D721Med (cell line): ENCODE results near the gene UTF1.

ENCODE experiments used
- DNase-seq: peaks from one replicate; pipeline ENCODE4 v3.0.0; 2011; ENCODE audit warnings: low spot score; ENCODE audit not compliant: insufficient read length
- FAIRE-seq: peaks from 2 replicates; lab custom pipeline; 2011; peaks lifted over from hg19 to GRCh38; lab: Jason Lieb, UNC
- TF ChIP-seq, protein P1 (sequence below): IDR thresholded peaks from 2 replicates; pipeline ENCODE4 v1.5.1; 2012; ENCODE audit warnings: mild to moderate bottlenecking, control low read depth; ENCODE audit not compliant: insufficient read depth; ENCODE audit errors: missing control alignments

UTF1 gene

DNA sequence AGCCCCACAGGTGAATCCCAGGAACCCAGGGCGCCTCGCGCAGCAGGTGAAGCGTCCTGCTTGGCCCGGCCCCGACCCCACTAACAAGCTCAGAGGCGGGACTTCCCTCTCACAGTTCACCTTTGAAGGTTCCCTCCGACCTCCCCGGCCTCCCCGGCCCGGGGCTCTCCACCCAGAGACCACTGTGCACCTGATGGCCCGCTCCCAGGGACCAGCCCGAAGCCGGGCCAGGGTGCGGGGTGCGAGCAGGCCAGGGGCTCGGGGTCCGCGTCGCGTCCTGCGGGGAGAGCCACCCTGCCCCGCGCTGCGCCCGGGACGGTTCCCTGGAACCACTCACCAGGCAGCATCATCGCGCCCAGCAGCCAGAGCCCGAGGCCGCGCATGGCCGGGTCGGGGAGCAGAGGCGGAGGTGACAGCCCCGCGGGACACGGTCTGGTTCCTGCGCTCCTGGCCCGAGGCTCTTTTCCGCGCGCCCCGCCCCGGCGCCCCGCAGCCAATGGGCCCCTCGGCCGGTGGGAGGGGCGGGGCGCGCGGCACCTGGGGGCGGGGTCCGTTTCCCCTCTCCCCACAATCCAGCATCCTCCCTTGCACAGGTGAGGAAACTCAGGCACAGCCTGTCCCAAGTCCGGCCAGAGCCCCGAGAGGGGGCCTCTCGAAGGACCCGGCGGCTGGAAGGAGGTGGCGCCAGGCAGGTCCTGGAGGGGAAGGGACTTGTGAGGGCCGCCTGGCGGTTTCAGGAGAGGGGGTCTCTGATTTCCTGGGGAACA lies 46.6 kb downstream of the UTF1 start, which contains the start of gene ADAM8:
Gene ADAM8, minus strand, starts transcription at position 434 of the 767 bp plus-strand sequence. Its CDS starts 51 bp downstream, at position 383.
- DNase-seq: no peak
- TF ChIP-seq, protein P1, sequence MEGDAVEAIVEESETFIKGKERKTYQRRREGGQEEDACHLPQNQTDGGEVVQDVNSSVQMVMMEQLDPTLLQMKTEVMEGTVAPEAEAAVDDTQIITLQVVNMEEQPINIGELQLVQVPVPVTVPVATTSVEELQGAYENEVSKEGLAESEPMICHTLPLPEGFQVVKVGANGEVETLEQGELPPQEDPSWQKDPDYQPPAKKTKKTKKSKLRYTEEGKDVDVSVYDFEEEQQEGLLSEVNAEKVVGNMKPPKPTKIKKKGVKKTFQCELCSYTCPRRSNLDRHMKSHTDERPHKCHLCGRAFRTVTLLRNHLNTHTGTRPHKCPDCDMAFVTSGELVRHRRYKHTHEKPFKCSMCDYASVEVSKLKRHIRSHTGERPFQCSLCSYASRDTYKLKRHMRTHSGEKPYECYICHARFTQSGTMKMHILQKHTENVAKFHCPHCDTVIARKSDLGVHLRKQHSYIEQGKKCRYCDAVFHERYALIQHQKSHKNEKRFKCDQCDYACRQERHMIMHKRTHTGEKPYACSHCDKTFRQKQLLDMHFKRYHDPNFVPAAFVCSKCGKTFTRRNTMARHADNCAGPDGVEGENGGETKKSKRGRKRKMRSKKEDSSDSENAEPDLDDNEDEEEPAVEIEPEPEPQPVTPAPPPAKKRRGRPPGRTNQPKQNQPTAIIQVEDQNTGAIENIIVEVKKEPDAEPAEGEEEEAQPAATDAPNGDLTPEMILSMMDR: no peak
- no peak for FAIRE-seq

DNA sequence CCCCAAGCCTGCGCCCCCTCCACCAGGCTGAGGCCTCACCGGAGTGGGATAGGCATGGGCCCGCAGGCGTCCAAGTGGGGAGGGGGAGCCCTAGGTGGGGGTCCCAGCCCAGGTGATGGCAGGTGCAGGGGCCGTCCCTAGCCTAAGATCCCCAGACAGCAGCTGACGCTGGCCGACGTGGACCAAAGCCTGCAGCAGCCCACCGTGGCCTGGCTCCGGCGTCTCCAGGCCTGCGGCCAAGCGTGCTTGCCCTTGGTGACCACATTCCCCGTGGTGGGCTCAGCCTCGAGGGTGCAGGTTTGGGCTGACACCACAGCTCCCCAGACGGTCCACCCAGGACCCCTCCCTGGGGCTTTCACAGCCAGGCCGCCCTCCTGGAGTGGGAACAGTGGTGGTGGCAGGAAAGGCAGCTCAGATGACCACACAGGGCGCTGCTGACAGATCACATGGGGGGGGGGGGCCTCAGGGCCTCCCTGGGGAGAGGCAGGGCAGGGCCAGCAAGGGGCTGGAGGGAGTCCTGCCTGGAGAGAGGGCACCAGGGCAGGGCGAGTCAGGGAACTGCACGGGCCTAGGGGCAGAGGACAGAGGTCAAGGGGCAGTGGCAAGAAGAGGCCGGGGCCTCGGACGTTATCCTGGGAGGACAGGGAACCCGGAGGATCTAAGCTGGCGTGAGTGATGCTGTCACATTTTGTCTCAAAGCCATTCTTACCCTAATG lies 47.4 kb downstream of the UTF1 start:
- DNase-seq (no peak), FAIRE-seq (no peak)
- TF ChIP-seq, protein P1: no peak

DNA sequence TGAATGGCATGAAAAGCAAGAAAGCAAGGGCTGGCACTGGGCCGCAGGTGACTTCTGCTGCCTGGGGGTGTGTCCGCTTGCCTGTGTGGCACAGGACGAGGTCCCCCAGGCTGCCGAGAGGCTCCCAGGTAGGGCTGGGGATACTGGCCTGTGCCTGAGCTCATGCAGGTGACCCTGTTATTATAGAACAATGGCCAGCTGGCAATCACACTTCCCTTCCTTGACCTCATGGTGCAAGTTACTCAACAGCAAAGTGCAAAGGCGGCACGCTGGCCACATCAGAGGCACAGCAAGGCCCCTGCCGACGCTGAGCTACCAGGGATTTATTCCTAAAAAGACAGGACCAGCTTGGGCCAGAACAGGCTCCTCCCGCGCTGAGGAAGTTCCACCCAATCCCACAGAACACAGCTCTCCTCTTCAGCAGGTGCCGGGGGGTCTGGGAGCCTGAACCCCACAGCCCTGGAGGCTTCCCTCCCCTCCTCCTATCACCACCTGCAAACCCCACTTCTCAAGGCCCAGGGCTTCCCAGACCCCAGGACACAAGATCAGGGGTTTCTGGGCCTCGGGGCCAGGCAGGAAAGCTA lies 48.1 kb downstream of the UTF1 start:
- FAIRE-seq: no peak
- TF ChIP-seq, protein P1: no peak

DNA sequence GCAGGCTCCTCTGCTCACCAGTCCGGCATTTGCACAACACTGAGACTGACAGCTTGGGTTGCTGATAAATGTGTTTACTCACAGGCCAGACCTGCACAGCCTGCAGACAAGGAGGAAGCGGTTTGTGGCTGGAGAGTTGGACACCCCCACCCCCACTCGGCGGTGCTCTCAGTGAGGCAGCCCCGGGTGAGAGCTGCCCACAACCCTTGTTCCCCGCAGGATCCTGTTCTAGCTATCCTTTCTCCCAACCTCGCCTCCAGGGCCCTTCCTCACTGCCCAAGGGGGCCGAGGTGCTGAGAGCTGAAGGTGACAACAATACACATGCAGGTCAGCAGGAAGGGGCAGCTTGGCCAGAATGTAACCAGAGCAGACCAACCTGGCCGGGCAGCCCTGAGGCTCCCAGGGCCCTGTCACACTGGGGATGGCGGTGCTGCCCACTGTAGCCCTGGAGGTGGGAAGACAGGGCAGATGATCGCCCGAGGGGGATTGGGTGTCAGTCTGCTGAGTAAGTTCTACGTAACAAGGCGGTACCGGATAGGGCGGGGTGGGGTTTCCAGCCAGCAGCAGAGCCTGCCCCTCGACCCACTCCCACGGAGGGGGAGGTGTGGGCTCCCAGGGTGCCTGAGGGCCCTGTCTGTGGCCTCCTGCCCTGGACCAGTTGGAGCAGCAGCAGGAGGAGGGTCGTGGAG lies 48.7 kb downstream of the UTF1 start:
- DNase-seq: no peak
- TF ChIP-seq, protein P1: no peak
- FAIRE-seq: no peak

More for the DNA sequence above, 48.1 kb downstream of the UTF1 start:
- no peak for DNase-seq

DNA sequence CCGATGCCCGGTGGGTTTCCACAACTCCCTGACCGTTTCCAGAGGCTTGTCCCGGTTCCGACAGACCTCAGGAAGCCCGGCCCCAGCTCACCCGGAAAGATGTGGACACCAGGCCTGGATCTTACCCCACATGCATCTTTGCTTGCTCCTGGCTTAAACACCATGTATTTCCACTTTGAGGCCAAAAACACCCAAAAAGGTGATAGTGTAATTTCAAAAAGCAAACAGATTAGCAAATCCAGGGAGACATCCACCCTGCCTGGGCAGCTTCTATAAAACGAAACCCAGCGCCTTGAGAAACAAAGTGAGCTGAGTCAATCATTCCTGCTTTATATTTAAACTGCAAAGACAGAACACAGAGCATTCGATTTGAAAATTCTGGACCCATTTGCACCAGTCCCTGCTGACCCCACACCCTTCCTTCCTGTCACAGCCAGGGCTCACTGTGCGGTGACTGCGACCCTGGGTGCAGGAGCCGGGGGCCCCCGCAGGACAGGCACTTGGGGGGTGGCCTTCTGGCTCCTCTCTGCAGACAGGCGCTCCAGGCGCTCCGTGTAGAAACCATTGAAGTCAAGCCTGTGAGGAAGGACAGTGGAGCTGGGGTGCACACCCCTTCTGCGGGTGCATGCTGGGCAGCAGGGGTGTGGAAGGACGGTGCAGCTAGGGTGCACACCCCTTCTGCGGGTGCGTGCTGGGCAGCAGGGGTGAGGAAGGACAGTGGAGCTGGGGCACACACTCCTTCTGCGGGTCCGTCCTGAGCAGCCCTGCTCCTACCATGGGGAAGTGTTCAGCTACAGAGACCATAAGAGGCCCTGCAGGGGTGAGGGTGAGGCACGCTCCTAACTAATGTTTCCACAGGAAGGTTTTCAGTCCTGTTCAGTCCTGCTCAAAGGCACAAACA lies 49.6 kb downstream of the UTF1 start:
- TF ChIP-seq, protein P1: no peak
- DNase-seq (no peak), FAIRE-seq (no peak)

DNA sequence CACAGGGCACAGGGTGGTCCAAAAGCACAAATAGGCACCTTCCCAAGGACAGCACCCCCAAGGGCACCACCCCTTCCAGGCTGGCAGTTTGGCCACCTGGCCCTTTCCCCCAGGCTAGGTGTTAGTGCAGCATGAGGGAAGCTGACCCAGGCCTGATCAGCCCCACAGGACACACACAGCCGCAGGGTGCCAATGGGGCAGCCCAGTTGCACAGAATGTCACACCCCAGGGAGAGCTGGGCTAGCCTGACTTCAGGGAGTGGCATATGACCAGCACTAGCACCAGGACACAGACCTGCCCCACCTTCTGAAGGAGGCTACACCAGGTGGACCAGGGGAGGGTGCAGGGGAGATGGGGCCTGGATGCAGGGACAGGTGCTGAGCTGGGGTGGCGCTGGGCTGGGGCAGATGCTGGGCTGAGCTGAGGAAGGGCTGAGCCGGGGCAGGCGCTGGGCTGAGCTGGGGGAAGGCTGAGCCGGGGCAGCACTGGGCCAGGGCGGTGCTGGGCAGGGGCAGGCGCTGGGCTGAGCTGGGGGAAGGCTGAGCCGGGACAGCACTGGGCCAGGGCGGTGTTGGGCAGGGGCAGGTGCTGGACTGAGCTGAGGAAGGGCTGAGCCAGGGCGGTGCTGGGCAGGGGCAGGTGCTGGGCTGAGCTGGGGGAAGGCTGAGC lies 50.5 kb downstream of the UTF1 start:
- TF ChIP-seq, protein P1: no peak
- FAIRE-seq (no peak), DNase-seq (no peak)
